Testis (tissue), 3 donors: ENCODE results near the gene LRIG1. TPM values are rescaled to one million over a fixed set of nuclear protein-coding genes. Genes with fewer than 3 reads are reported as not detected.

Source experiments
- DNase-seq: peaks from one replicate; pipeline ENCODE4 v3.0.0-alpha.2; 2019
- H3K27ac ChIP-seq, 2 donors: fragments of 200-600 bp; sonication (generic); one replicate each; pipeline ENCODE4 v1.5.1; 2019
- H3K27me3 ChIP-seq: fragments of 200-600 bp; sonication (generic); one replicate; pipeline ENCODE4 v1.5.1; 2019
- H3K36me3 ChIP-seq: fragments of 200-600 bp; sonication (generic); one replicate; pipeline ENCODE4 v1.5.1; 2017; ENCODE audit warnings: low read depth; ENCODE audit errors: missing control alignments
- H3K4me1 ChIP-seq: fragments of 200-600 bp; sonication (generic); one replicate; pipeline ENCODE4 v1.5.1; 2019
- H3K4me3 ChIP-seq, 2 donors: fragments of 200-600 bp; sonication (generic); one replicate each; pipeline ENCODE4 v1.5.1; 2017 to 2019
- H3K9me3 ChIP-seq: fragments of 200-600 bp; sonication (generic); one replicate; pipeline ENCODE4 v1.5.1; 2017
- CTCF ChIP-seq, 3 experiments: fragments of 450-650 bp in 2 of 3; fragments of 200-600 bp in 1 of 3; sonication (generic) in 1 of 3; IDR thresholded peaks; one replicate each; pipeline ENCODE4 v1.5.1; 2016 to 2019; ENCODE audit warnings: antibody characterized with exemption in 3 of 3, mild to moderate bottlenecking in 2 of 3, moderate library complexity in 1 of 3
- POLR2A ChIP-seq: fragments of 450-650 bp; IDR thresholded peaks from one replicate; pipeline ENCODE4 v1.6.1; 2017; ENCODE audit warnings: antibody characterized with exemption, mild to moderate bottlenecking, moderate library complexity
- WGBS, 2 donors: methylation state at CpG; one replicate each; pipeline ENCODE4 v1.1.5; 2018; 5-methylcytosine and 5-hydroxymethylcytosine counted together
- intact Hi-C: fragments of 100-400 bp; cut with DNase I; formaldehyde crosslinking; loops from one replicate; pipeline ENCODE4 v1.15.1; 2023; ENCODE audit warnings: low total_unique reads
- polyA plus RNA-seq: library from polyadenylated mRNA; stranded (reverse); fragments of 350-450 nt; fragmentation: Illumina TruSeq; extraction: RNeasy Lipid Tissue Mini Kit (QIAGEN cat#74804); gene quantifications from one replicate; pipeline ENCODE4 v1.2.3, GENCODE V29; 2014; ENCODE audit warnings: low read depth, low replicate concordance; ENCODE audit not compliant: insufficient read depth
- total RNA-seq, 2 donors: library from RNA; depleted of rRNA; stranded (reverse); fragments of >200 nt; gene quantifications; one replicate each; pipeline ENCODE4 v1.2.3, GENCODE V29; 2016

LRIG1 gene
- total and polyA plus RNA-seq, 3 donors from 2014 or later, result 62.7 to 107 (median 77.9) TPM

- Histone ChIP-seq H3K4me1 (peaks cover 9% of the 10 kb centered on the region), H3K9me3 (no peaks in the 10 kb centered on the region), H3K27me3 (no peaks in the 10 kb centered on the region), H3K27ac (no peak overlapping the region), H3K36me3 (no peaks in the 10 kb centered on the region), H3K4me3 (no peak overlapping the region)
- intact Hi-C loops, result no loop called here
- 87 to 88% methylated on average over 6 to 9 of the region's 9 CpGs for WGBS, 2 donors
- TF ChIP-seq POLR2A (no peak), CTCF (IDR thresholded peaks at IDR 0.05) (no peak)
- no peak for DNase-seq
Measured at GRCh38 chr3:66432767-66433521, 67.9 kb downstream of the LRIG1 start.

DNA sequence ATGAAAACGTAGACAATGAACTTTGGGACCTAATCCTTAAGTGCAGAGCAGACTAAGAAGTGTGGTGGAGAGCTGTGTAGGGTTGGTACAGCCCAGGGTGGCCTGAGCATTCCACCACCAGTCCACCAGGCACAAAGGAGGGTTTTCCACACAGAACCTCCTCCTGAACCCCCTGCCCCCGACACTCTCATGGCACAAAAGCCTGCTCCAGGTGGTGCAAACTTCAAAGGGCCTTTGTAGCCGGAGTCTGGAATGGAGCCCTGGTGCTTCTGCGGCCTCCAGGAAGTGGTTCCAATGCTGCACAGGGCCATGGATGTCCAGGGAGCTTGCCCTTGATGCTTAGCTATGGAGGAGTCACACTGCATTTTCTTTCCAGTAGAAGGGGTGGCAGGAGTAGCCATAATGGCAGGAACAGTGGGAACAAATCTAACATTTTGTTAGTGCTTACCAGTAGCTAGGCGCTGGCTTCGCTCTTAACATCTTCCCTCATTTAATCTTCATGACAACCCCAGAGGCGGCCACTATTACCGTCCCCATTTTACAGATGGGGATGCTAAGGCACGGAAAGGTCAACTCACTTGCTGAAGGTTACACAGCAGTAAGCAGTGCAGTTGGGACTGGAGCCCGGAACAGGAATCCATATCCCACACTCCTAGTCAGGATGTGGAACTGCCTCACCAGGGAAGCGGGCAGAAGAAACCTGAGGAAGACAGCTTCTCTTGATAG is 68.6 kb downstream of the LRIG1 start:
- Histone ChIP-seq H3K36me3 (no peaks in the 10 kb centered on the region), H3K9me3 (no peaks in the 10 kb centered on the region), H3K4me3 (no peak overlapping the region), H3K27me3 (no peaks in the 10 kb centered on the region), H3K4me1 (peaks cover 9% of the 10 kb centered on the region), H3K27ac (no peak overlapping the region)
- WGBS, 2 donors, result 93 to 94% methylated on average over 11 of the region's 11 CpGs
- TF ChIP-seq POLR2A (no peak), CTCF (IDR thresholded peaks at IDR 0.05) (no peak)
- intact Hi-C loops, result no loop called here
- no peak for DNase-seq

DNA sequence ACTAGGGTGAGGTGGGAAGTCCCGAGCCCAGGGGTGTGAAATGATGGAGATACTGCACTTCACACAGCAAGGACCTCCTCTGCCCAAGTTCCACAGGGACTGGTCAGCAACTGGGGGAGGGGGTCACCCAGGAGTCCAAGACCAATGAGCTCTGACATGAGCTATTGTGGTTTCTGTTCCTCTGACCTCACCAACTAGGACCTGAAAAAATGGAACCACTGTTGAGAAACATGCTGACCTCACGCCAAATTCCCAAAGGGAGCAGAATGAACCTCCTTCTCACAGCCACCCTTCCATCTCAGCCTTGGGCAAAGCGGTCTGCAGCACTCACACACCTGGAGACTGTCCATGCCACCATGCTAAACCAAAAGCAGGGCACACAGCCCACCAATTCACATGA is 69.3 kb downstream of the LRIG1 start:
- Histone ChIP-seq H3K4me1 (peaks cover 9% of the 10 kb centered on the region), H3K9me3 (no peaks in the 10 kb centered on the region), H3K36me3 (no peaks in the 10 kb centered on the region), H3K27ac (no peak overlapping the region), H3K4me3 (no peak overlapping the region), H3K27me3 (no peaks in the 10 kb centered on the region)
- TF ChIP-seq POLR2A (no peak), CTCF (IDR thresholded peaks at IDR 0.05) (no peak)
- 91 to 93% methylated on average over 3 of the region's 3 CpGs for WGBS, 2 donors
- DNase-seq, result no peak
- intact Hi-C loops, result no loop called here

GRCh38 chr3:66430876-66431275 is 69.9 kb downstream of the LRIG1 start:
- no peak overlapping the region for H3K4me3 ChIP-seq
- no peak for DNase-seq
- H3K4me1 ChIP-seq, result peaks cover 9% of the 10 kb centered on the region
- H3K9me3 ChIP-seq, result no peaks in the 10 kb centered on the region
- no peaks in the 10 kb centered on the region for H3K36me3 ChIP-seq
- WGBS, 2 donors, result 79 to 93% methylated on average over 7 to 8 of the region's 8 CpGs
- intact Hi-C loops, result no loop called here
- TF ChIP-seq CTCF (IDR thresholded peaks at IDR 0.05), result no peak
- no peak overlapping the region for H3K27ac ChIP-seq
- H3K27me3 ChIP-seq, result no peaks in the 10 kb centered on the region
